PC-3 (cell line): ENCODE measurements around the gene GRK6. TPM values are rescaled to one million over a fixed set of nuclear protein-coding genes. Genes with fewer than 3 reads are reported as not detected.

Source experiments
- ATAC-seq: fragments of 200-7000 bp; cut with Tn5 transposase; 2 replicates; pipeline ENCODE4 v1.9.1; 2020; ENCODE audit warnings: mild to moderate bottlenecking, moderate library complexity
- BruUV-seq: library from RNA; stranded (reverse); fragments of 400-500 nt; replicated peaks from 2 replicates; lab custom pipeline; 2021; lab: Mats Ljungman, UMichigan
- CTCF ChIA-PET: fragments of 300-600 bp; sonication (Branson Sonifier 250); formaldehyde crosslinking; loops from one replicate; lab custom pipeline; 2022; ENCODE audit warnings: antibody characterized with exemption; lab: Charles Lee
- POLR2A ChIA-PET: fragments of 300-600 bp; sonication (Branson Sonifier 250); formaldehyde crosslinking; loops from one replicate; lab custom pipeline; 2022; ENCODE audit warnings: antibody characterized with exemption; ENCODE audit not compliant: unreplicated experiment; lab: Charles Lee
- DNase-seq: peaks from one replicate; pipeline ENCODE4 v3.0.0-alpha.2; 2015
- H2AFZ ChIP-seq: fragments of 300-600 bp; sonication (generic); 2 replicates; pipeline ENCODE4 v1.6.0; 2016; ENCODE audit warnings: antibody characterized with exemption, low read length
- H3F3A ChIP-seq: fragments of 300-600 bp; sonication (generic); one replicate; pipeline ENCODE4 v1.6.0; 2017; ENCODE audit warnings: antibody characterized with exemption, low read length, control low read depth, mild to moderate bottlenecking; ENCODE audit not compliant: unreplicated experiment
- H3K27ac ChIP-seq: fragments of 300-600 bp; sonication (generic); 2 replicates; pipeline ENCODE4 v1.5.1; 2016; ENCODE audit warnings: mild to moderate bottlenecking, low read length
- H3K27me3 ChIP-seq: fragments of 300-600 bp; sonication (generic); 2 replicates; pipeline ENCODE4 v1.6.1; 2016; ENCODE audit warnings: low read length, mixed read lengths
- H3K36me3 ChIP-seq: fragments of 300-600 bp; sonication (generic); 2 replicates; pipeline ENCODE4 v1.6.1; 2016; ENCODE audit warnings: low read depth, mixed run types, low read length, mixed read lengths
- H3K4me1 ChIP-seq: fragments of 300-600 bp; sonication (generic); 2 replicates; pipeline ENCODE4 v1.5.1; 2016; ENCODE audit warnings: low read length; ENCODE audit not compliant: insufficient read depth
- H3K4me2 ChIP-seq: fragments of 300-600 bp; sonication (generic); 2 replicates; pipeline ENCODE4 v1.6.0; 2016; ENCODE audit warnings: low read length
- H3K4me3 ChIP-seq: fragments of 300-600 bp; sonication (generic); 2 replicates; pipeline ENCODE4 v1.5.1; 2016; ENCODE audit warnings: mild to moderate bottlenecking, low read length, mixed read lengths
- H3K79me2 ChIP-seq: fragments of 300-600 bp; sonication (generic); 2 replicates; pipeline ENCODE4 v1.6.1; 2017; ENCODE audit warnings: low read length, mixed read lengths
- H3K9ac ChIP-seq: fragments of 300-600 bp; sonication (generic); 2 replicates; pipeline ENCODE4 v1.6.0; 2016; ENCODE audit warnings: mild to moderate bottlenecking, low read length
- H3K9me2 ChIP-seq: fragments of 300-600 bp; sonication (generic); replicated peaks from 2 replicates; pipeline ENCODE4 v1.6.1; 2016; ENCODE audit warnings: mixed run types, low read length, mixed read lengths
- H3K9me3 ChIP-seq: fragments of 300-600 bp; sonication (generic); 2 replicates; pipeline ENCODE4 v1.6.1; 2016; ENCODE audit warnings: low read length, mixed read lengths
- H4K20me1 ChIP-seq: fragments of 300-600 bp; sonication (generic); 2 replicates; pipeline ENCODE4 v1.6.1; 2016; ENCODE audit warnings: low read length, mixed read lengths
- EZH2 ChIP-seq: fragments of 300-600 bp; sonication (generic); IDR thresholded peaks from one replicate; pipeline ENCODE4 v1.6.1; 2017; ENCODE audit warnings: antibody characterized with exemption, mild to moderate bottlenecking, low read length; ENCODE audit not compliant: unreplicated experiment
- EZH2phosphoT487 ChIP-seq: fragments of 300-600 bp; sonication (generic); IDR thresholded peaks from 2 replicates; pipeline ENCODE4 v1.6.1; 2018; ENCODE audit warnings: mild to moderate bottlenecking, antibody characterized with exemption, low read length, borderline replicate concordance
- intact Hi-C: fragments of 100-400 bp; cut with micrococcal nuclease; formaldehyde crosslinking; loops from 2 replicates; pipeline ENCODE4 v1.9.0; 2023
- total RNA-seq: library from RNA; depleted of rRNA; stranded (reverse); fragments of >200 nt; gene quantifications from 2 replicates; pipeline ENCODE4 v1.2.3, GENCODE V29; 2014
- TF ChIP-seq, protein P1 (sequence below): fragments of 300-600 bp; sonication (generic); conservative IDR thresholded peaks from 2 replicates; pipeline ENCODE4 v1.5.1; 2017; ENCODE audit warnings: antibody characterized with exemption, low read depth, mild to moderate bottlenecking, low read length

Gene GRK6
- total RNA-seq, 1 experiment from 2014 or later, result 69.9 TPM

GRCh38 chr5:177439518-177440053 is 13.1 kb downstream of the GRK6 start:
- no peak overlapping the region for H3K4me3 ChIP-seq
- TF ChIP-seq EZH2phosphoT487 (no peak), EZH2 (no peak)
- TF ChIP-seq, protein P1, sequence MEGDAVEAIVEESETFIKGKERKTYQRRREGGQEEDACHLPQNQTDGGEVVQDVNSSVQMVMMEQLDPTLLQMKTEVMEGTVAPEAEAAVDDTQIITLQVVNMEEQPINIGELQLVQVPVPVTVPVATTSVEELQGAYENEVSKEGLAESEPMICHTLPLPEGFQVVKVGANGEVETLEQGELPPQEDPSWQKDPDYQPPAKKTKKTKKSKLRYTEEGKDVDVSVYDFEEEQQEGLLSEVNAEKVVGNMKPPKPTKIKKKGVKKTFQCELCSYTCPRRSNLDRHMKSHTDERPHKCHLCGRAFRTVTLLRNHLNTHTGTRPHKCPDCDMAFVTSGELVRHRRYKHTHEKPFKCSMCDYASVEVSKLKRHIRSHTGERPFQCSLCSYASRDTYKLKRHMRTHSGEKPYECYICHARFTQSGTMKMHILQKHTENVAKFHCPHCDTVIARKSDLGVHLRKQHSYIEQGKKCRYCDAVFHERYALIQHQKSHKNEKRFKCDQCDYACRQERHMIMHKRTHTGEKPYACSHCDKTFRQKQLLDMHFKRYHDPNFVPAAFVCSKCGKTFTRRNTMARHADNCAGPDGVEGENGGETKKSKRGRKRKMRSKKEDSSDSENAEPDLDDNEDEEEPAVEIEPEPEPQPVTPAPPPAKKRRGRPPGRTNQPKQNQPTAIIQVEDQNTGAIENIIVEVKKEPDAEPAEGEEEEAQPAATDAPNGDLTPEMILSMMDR, result no peak
- no peak overlapping the region for H3K27ac ChIP-seq
- H3K27me3 ChIP-seq, result no peaks in the 10 kb centered on the region
- H3K9ac ChIP-seq, result no peak overlapping the region
- POLR2A ChIA-PET, result no interaction called here
- peaks cover 9% of the 10 kb centered on the region for H3K79me2 ChIP-seq
- no peaks in the 10 kb centered on the region for H3K9me2 ChIP-seq
- BruUV-seq, result no TSS peak
- H3K4me2 ChIP-seq, result no peak overlapping the region
- H2AFZ ChIP-seq, result no peak overlapping the region
- intact Hi-C loops, result no loop called here
- peaks cover 22% of the 10 kb centered on the region for H3K36me3 ChIP-seq
- ATAC-seq (no peak), DNase-seq (no peak)
- CTCF ChIA-PET, result interaction anchor here (1.1 kb wide), 1 partner anchor 35 kb away, joined by 3 read pairs; no protein-coding TSS in a partner anchor
- H3K9me3 ChIP-seq, result no peaks in the 10 kb centered on the region
- no peaks in the 10 kb centered on the region for H3K4me1 ChIP-seq
- H3F3A ChIP-seq, result peaks cover 4% of the 10 kb centered on the region
- no peaks in the 10 kb centered on the region for H4K20me1 ChIP-seq

DNA sequence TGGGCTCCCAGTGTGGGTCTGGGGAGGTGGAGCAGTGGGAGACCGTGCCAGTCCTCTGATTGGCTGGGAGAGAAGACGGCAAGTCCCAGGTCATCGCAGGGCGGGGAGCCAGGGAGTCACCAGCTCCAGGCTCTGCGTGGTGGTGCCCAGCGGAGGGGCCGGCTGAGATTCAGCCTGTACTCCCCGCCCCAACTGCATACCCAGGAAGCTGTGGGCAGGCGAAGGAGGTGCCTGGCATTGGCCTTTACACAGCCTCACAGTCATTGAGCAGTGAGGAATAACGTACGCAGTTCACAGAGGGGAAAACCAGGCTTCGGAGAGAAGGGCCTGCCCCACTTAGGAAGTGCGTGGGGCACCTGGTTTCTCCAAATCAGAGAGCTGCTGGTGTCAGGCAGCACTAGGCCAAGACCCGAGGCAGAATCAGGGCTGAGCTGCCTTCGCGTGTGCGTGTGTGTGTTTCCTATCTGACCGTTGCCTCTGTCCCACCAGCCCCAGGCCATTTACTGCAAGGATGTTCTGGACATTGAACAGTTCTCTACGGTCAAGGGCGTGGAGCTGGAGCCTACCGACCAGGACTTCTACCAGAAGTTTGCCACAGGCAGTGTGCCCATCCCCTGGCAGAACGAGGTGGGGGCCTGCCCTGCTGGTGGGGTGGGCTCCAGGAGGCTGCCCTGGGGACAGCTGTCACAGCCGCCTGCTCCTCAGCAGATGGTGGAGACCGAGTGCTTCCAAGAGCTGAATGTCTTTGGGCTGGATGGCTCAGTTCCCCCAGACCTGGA is 13.9 kb downstream of the GRK6 start:
- intact Hi-C loops, result no loop called here
- CTCF ChIA-PET, result interaction anchor here (0.6 to 1.1 kb wide), 2 partner anchors 36 to 122 kb away, joined by 3 read pairs; no protein-coding TSS in a partner anchor
- no TSS peak for BruUV-seq

More for the DNA sequence above, 13.9 kb downstream of the GRK6 start:
- Histone ChIP-seq H3F3A (peaks cover 4% of the 10 kb centered on the region), H2AFZ (no peak overlapping the region), H3K9me2 (no peaks in the 10 kb centered on the region), H3K36me3 (peaks cover 20% of the 10 kb centered on the region), H3K4me2 (no peak overlapping the region), H3K27me3 (no peaks in the 10 kb centered on the region), H3K9me3 (no peaks in the 10 kb centered on the region), H3K4me3 (no peak overlapping the region), H3K27ac (no peak overlapping the region), H3K9ac (no peak overlapping the region), H4K20me1 (no peaks in the 10 kb centered on the region), H3K4me1 (no peaks in the 10 kb centered on the region), H3K79me2 (peaks cover 17% of the 10 kb centered on the region)
- POLR2A ChIA-PET, result no interaction called here
- TF ChIP-seq EZH2 (no peak), EZH2phosphoT487 (no peak)
- TF ChIP-seq, protein P1, result no peak
- DNase-seq (no peak), ATAC-seq (no peak)
